Activated CD8-positive, alpha-beta T cell treated with anti-CD3 and anti-CD28 coated beads, Interleukin-2, amount 10 ng/mL, durations not matched to agents 7 days and 5 days (primary cell): ENCODE results near the gene GAS7. TPM values are rescaled to one million over a fixed set of nuclear protein-coding genes. Genes with fewer than 3 reads are reported as not detected.

ENCODE experiments used
- ATAC-seq: fragments of 150-1000 bp; cut with Tn5 transposase; one replicate; pipeline ENCODE4 v1.10.0; 2021; ENCODE audit warnings: moderate library complexity
- CTCF ChIA-PET: fragments of 350-600 bp; sonication (Branson Sonifier 250); formaldehyde crosslinking; loops from one replicate; lab custom pipeline; 2021; ENCODE audit warnings: antibody characterized with exemption; lab: Charles Lee
- POLR2A ChIA-PET: fragments of 350-600 bp; sonication (Branson Sonifier 250); formaldehyde crosslinking; loops from one replicate; lab custom pipeline; 2021; ENCODE audit warnings: antibody characterized with exemption; lab: Charles Lee
- DNase-seq: peaks from one replicate; pipeline ENCODE4 v3.0.0-alpha.2; 2020
- H3K27ac Mint-ChIP-seq: one replicate; pipeline ENCODE4 v1.8.0; 2021; ENCODE audit warnings: mild to moderate bottlenecking, mixed read lengths
- H3K27me3 Mint-ChIP-seq: one replicate; pipeline ENCODE4 v1.8.0; 2021; ENCODE audit warnings: low read depth, mixed read lengths
- H3K36me3 Mint-ChIP-seq: one replicate; pipeline ENCODE4 v1.8.0; 2021; ENCODE audit warnings: low read depth, mixed read lengths
- H3K4me1 Mint-ChIP-seq: one replicate; pipeline ENCODE4 v1.8.0; 2021; ENCODE audit warnings: low read depth, mixed read lengths
- H3K4me3 Mint-ChIP-seq: one replicate; pipeline ENCODE4 v1.8.0; 2021; ENCODE audit warnings: mild to moderate bottlenecking, mixed read lengths
- H3K9me3 Mint-ChIP-seq: one replicate; pipeline ENCODE4 v1.8.0; 2022; ENCODE audit warnings: mixed read lengths; ENCODE audit not compliant: insufficient read depth
- total RNA-seq, 2 experiments: library from RNA; stranded (reverse); gene quantifications; one replicate each; pipeline ENCODE4 v1.2.3, GENCODE V29; 2021

Gene GAS7
- total RNA-seq, 2 experiments from 2014 or later = 0.61 to 1.6 TPM

GRCh38 chr17:10217916-10218315, 19.5 kb upstream of the GAS7 start:
- POLR2A ChIA-PET = no interaction called here
- Mint-ChIP-seq H3K27me3 (peaks cover 2% of the 10 kb centered on the region), H3K27ac (no peak overlapping the region), H3K4me3 (no peak overlapping the region), H3K9me3 (no peaks in the 10 kb centered on the region), H3K4me1 (no peaks in the 10 kb centered on the region), H3K36me3 (no peaks in the 10 kb centered on the region)
- CTCF ChIA-PET = interaction anchor here (1.4 kb wide), 1 partner anchor 9 kb away, joined by 7 read pairs; no protein-coding TSS in a partner anchor
- DNase-seq (no peak), ATAC-seq (no peak)

DNA sequence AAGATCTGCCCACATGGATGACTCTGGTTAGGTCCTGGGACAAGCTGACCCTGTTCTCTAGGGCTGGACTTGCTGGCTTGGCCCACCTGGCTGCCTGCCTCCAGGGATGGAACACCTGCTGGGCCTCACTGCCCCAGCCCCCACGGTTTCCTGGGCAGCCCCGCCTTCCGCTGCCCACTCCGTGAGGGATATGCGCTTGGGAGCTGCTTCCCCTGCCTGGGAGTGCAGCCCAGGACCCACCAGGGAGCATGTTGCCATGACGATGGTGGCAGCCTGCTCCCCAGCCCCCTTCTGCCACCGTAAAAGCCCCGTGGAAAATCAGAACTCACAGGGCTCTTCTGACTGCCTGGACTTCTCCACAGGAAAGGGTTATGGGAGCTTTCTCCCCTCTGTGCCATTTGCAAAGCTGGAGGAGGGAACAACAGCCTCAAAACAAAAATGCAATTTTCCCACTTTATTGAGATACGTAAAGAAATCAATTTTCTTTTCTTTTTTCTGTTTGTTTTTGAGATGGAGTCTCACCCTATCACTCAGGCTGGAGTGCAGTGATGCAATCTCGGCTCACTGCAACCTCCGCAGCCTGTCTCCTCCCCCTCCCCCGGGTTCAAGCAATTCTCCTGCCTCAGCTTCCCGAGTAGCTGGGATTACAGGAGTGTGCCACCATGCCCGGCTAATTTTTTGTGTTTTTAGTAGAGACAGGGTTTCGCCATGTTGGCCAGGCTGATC, 18.0 kb upstream of the GAS7 start:
- CTCF ChIA-PET = no interaction called here
- ATAC-seq (no peak), DNase-seq (no peak)
- Mint-ChIP-seq H3K27me3 (peaks cover 2% of the 10 kb centered on the region), H3K4me3 (no peak overlapping the region), H3K36me3 (no peaks in the 10 kb centered on the region), H3K9me3 (no peaks in the 10 kb centered on the region), H3K4me1 (no peaks in the 10 kb centered on the region), H3K27ac (no peak overlapping the region)
- POLR2A ChIA-PET = no interaction called here

DNA sequence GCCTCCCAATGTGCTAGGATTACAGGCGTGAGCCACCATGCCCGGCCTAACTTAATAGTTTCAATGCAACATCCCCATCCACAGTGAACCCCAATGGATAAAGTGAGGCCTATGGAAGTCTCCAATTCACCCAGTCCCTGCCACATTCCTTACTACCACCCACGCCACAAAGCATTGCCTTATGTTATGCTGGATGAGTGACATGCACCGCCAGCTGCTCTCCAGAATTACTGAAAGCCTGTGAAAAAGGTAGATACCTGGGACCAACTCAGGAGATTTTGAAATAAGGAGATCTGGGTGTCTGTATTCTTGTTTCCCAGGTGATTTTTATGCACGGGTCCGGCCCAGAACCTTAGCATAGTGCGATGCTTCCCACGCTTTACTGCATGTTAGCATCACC, 16.9 kb upstream of the GAS7 start:
- Mint-ChIP-seq H3K9me3 (no peaks in the 10 kb centered on the region), H3K4me1 (no peaks in the 10 kb centered on the region), H3K4me3 (no peak overlapping the region), H3K27me3 (peaks cover 2% of the 10 kb centered on the region), H3K36me3 (no peaks in the 10 kb centered on the region), H3K27ac (no peak overlapping the region)
- POLR2A ChIA-PET = no interaction called here
- no peak for ATAC-seq
- no peak for DNase-seq
- CTCF ChIA-PET = no interaction called here

DNA sequence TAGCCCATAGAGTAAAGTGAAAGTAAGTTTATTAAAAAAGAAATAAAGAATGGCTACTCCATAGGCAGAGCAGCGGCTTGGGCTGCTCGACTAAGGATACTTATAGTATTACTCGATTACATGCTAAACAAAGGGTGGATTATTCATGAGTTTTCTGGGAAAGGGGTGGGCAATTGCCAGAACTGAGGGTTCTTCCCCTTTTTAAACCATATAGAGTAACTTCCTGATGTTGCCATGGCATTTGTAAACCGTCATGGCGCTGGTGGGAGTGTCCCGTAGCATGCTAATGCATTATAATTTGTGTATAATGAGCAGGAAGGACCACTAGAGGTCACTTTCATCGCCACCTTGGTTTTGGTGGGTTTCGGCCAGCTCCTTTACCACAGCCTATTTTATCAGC, 13.3 kb upstream of the GAS7 start:
- ChIA-PET CTCF (no interaction called here), POLR2A (no interaction called here)
- no peak for DNase-seq
- no peak overlapping the region for H3K27ac Mint-ChIP-seq
- no peaks in the 10 kb centered on the region for H3K9me3 Mint-ChIP-seq
- no peaks in the 10 kb centered on the region for H3K4me1 Mint-ChIP-seq
- H3K36me3 Mint-ChIP-seq = no peaks in the 10 kb centered on the region
- H3K4me3 Mint-ChIP-seq = no peak overlapping the region
- no peaks in the 10 kb centered on the region for H3K27me3 Mint-ChIP-seq
- no peak for ATAC-seq

DNA sequence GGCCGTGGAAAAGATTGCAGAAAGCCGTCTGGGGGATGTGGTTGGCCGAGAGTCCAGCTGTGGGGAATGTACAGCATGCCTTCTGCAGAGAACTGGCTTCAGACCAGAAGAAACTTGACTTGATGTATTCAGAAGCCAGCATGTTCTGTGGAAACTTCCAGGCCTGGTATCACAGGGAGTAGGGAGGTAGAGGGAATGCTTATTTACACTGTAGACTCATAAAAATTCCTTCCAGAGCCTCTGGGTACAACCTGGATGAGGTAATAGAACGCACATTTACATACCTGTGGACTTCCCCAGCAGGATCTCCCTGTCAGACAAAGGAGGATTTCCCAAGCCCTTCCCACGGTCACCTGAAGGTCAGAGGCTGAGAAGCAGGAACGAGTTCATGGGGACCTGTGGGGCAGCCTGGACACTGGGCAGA, 11.8 kb upstream of the GAS7 start:
- Mint-ChIP-seq H3K4me3 (no peak overlapping the region), H3K4me1 (no peaks in the 10 kb centered on the region), H3K27me3 (no peaks in the 10 kb centered on the region), H3K27ac (no peak overlapping the region), H3K9me3 (no peaks in the 10 kb centered on the region), H3K36me3 (peaks cover 5% of the 10 kb centered on the region)
- CTCF ChIA-PET = no interaction called here
- POLR2A ChIA-PET = no interaction called here
- no peak for ATAC-seq
- no peak for DNase-seq

- peaks cover 9% of the 10 kb centered on the region for H3K36me3 Mint-ChIP-seq
- H3K27me3 Mint-ChIP-seq = no peaks in the 10 kb centered on the region
- no peak overlapping the region for H3K27ac Mint-ChIP-seq
- ATAC-seq (no peak), DNase-seq (no peak)
- peaks cover 5% of the 10 kb centered on the region for H3K9me3 Mint-ChIP-seq
- ChIA-PET POLR2A (no interaction called here), CTCF (no interaction called here)
- H3K4me3 Mint-ChIP-seq = no peak overlapping the region
- no peaks in the 10 kb centered on the region for H3K4me1 Mint-ChIP-seq
These were observed 10.3 kb upstream of the GAS7 start for GRCh38 chr17:10208604-10209193.

GRCh38 chr17:10207153-10207552, 8.7 kb upstream of the GAS7 start:
- CTCF ChIA-PET = no interaction called here

DNA sequence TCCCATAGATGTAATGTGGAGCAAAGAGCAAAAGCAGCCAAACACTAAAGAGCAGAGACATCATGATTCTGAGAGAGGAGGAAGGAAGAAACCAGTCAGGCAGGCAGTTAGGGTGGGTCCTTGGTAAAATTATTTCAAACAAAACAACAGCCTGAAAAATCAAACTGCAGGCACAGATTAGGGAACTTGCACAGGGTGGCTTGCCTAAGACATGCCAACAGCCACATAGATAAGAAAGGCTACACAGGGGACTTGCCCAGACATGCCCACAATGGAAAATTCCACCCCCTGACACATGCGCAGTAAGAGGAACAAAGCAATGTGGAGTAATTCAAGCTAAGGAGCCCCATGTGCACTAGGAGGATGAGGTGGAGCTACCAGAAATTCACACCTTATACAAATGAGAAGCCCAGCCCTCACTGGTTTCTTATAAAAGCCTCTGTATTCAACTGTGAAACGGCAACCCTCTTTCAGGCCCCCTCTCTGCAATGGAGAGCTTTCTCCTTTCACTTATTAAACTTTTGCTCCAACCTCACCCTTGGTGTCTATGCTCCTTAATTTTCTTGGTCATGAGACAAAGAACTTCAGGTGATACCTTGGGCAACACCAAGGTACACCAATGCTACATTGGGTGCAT, 7.3 kb upstream of the GAS7 start:
- ChIA-PET CTCF (no interaction called here), POLR2A (no interaction called here)
- H3K36me3 Mint-ChIP-seq = peaks cover 9% of the 10 kb centered on the region
- H3K4me3 Mint-ChIP-seq = no peak overlapping the region
- peaks cover 5% of the 10 kb centered on the region for H3K9me3 Mint-ChIP-seq
- ATAC-seq (no peak), DNase-seq (no peak)
- no peak overlapping the region for H3K27ac Mint-ChIP-seq
- peaks cover 9% of the 10 kb centered on the region for H3K27me3 Mint-ChIP-seq
- H3K4me1 Mint-ChIP-seq = no peaks in the 10 kb centered on the region

More at GRCh38 chr17:10207153-10207552, 8.7 kb upstream of the GAS7 start:
- ATAC-seq (no peak), DNase-seq (no peak)
- Mint-ChIP-seq H3K4me3 (no peak overlapping the region), H3K27ac (no peak overlapping the region), H3K27me3 (no peaks in the 10 kb centered on the region), H3K4me1 (no peaks in the 10 kb centered on the region), H3K36me3 (peaks cover 9% of the 10 kb centered on the region), H3K9me3 (peaks cover 5% of the 10 kb centered on the region)
- POLR2A ChIA-PET = no interaction called here

GRCh38 chr17:10201680-10202079, 3.3 kb upstream of the GAS7 start:
- ATAC-seq = no peak
- H3K27ac Mint-ChIP-seq = no peak overlapping the region
- H3K27me3 Mint-ChIP-seq = peaks cover 30% of the 10 kb centered on the region
- ChIA-PET POLR2A (no interaction called here), CTCF (no interaction called here)
- peaks cover 9% of the 10 kb centered on the region for H3K36me3 Mint-ChIP-seq
- peaks cover 11% of the 10 kb centered on the region for H3K4me1 Mint-ChIP-seq
- peaks cover 5% of the 10 kb centered on the region for H3K9me3 Mint-ChIP-seq
- DNase-seq = no peak
- no peak overlapping the region for H3K4me3 Mint-ChIP-seq

DNA sequence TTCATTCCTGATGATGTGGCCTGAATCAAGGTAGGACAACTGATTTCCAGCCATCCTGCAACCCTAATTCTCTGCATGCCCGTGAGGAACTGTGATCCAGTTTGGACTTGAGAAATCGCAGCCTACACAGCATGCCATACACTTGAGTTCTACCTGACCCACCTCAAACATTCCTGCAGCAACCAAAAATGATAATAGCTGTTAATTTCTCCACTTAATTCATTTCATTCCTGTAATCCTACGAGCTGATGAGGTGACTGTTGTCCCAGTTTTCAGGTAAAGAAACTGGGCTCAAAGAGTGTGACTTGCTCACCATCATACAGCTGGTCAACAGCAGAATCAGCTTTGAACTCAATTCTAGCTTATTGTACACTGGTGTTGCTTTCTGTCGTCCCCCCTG, 2.2 kb upstream of the GAS7 start:
- ATAC-seq (no peak), DNase-seq (no peak)
- Mint-ChIP-seq H3K36me3 (peaks cover 4% of the 10 kb centered on the region), H3K4me1 (peaks cover 11% of the 10 kb centered on the region), H3K27me3 (peaks cover 39% of the 10 kb centered on the region), H3K9me3 (peaks cover 5% of the 10 kb centered on the region), H3K4me3 (no peak overlapping the region), H3K27ac (no peak overlapping the region)
- ChIA-PET CTCF (no interaction called here), POLR2A (no interaction called here)

DNA sequence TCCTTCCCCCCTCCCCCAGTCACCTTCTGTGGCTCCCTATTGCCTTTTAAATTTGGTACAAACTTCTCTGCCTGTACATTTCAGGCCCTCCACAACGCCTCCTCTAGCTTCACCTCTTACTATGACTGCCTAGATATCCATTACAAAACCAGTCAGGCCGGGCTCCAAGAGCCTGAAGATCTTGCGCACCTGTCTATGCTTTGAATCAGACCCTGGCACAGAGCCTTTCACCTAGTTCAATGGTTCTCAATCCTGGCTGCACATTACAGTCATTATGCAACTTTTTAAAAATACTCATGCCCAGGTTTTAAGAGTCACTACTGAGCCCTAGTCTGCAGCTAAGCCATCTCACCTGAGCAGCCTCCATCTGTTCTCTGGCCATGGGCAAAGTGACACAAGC, 1.6 kb upstream of the GAS7 start:
- H3K4me3 Mint-ChIP-seq = no peak overlapping the region
- DNase-seq = no peak

More for the DNA sequence above, 1.6 kb upstream of the GAS7 start:
- H3K27ac Mint-ChIP-seq = no peak overlapping the region
- peaks cover 8% of the 10 kb centered on the region for H3K9me3 Mint-ChIP-seq
- peaks cover 41% of the 10 kb centered on the region for H3K27me3 Mint-ChIP-seq
- H3K36me3 Mint-ChIP-seq = peaks cover 4% of the 10 kb centered on the region
- no peak for ATAC-seq
- peaks cover 11% of the 10 kb centered on the region for H3K4me1 Mint-ChIP-seq
- CTCF ChIA-PET = no interaction called here
- POLR2A ChIA-PET = no interaction called here
